CD4-positive, CD25-positive, alpha-beta regulatory T cell (primary cell): ENCODE measurements around the gene C4A. TPM values are rescaled to one million over a fixed set of nuclear protein-coding genes. Genes with fewer than 3 reads are reported as not detected.
"Not testable (repeated sequence)": the region's sequence is repeated elsewhere in the genome, so short reads cannot be mapped to it uniquely, and the experiment has no call there.

Experiments used
- ATAC-seq, 2 donors: fragments of 150-1000 bp; cut with Tn5 transposase; one replicate each; pipeline ENCODE4 v1.10.0; 2021; ENCODE audit warnings: low read depth in 2 of 2, moderate number of reproducible peaks in 2 of 2, moderate library complexity in 1 of 2
- DNase-seq, 3 donors: peaks; one replicate each; pipeline versions ENCODE4 v3.0.0 to v3.0.0-alpha.2; 2012 to 2022; ENCODE audit warnings: mixed read lengths in 1 of 3
- H3K27ac ChIP-seq: one replicate; pipeline ENCODE4 v1.7.0; 2013; ENCODE audit warnings: mild to moderate bottlenecking, low read length; ENCODE audit not compliant: insufficient read depth, poor library complexity, severe bottlenecking
- H3K27me3 ChIP-seq: one replicate; pipeline ENCODE4 v1.7.0; 2013; ENCODE audit warnings: low read length; ENCODE audit not compliant: control insufficient read depth, insufficient read depth
- H3K36me3 ChIP-seq: one replicate; pipeline ENCODE4 v1.7.0; 2013; ENCODE audit warnings: mild to moderate bottlenecking, low read length, moderate library complexity; ENCODE audit not compliant: control insufficient read depth, insufficient read depth
- H3K4me1 ChIP-seq: 2 replicates; pipeline ENCODE4 v1.7.0; 2013; ENCODE audit warnings: mild to moderate bottlenecking, low read length; ENCODE audit not compliant: insufficient read depth, control insufficient read depth, poor library complexity, severe bottlenecking
- H3K4me3 ChIP-seq: one replicate; pipeline ENCODE4 v1.7.0; 2013; ENCODE audit warnings: low read depth, mild to moderate bottlenecking, low read length, moderate library complexity
- H3K9me3 ChIP-seq, 2 experiments: 1 replicate in 1 of 2; 2 replicates in 1 of 2; pipeline ENCODE4 v1.7.0; 2013; ENCODE audit warnings: low read length in 2 of 2, mild to moderate bottlenecking in 1 of 2, moderate library complexity in 1 of 2; ENCODE audit not compliant: control insufficient read depth in 2 of 2
- H3K27ac Mint-ChIP-seq, 3 donors: one replicate each; pipeline ENCODE4 v1.8.0; 2020 to 2022; ENCODE audit warnings: mild to moderate bottlenecking in 3 of 3, mixed read lengths in 3 of 3, moderate library complexity in 2 of 3
- H3K27me3 Mint-ChIP-seq: one replicate; pipeline ENCODE4 v1.8.0; 2022; ENCODE audit warnings: mild to moderate bottlenecking, mixed read lengths
- H3K36me3 Mint-ChIP-seq: one replicate; pipeline ENCODE4 v1.8.0; 2020; ENCODE audit warnings: mixed read lengths
- H3K4me1 Mint-ChIP-seq, 4 donors: one replicate each; pipeline ENCODE4 v1.8.0; 2020 to 2022; ENCODE audit warnings: mixed read lengths in 4 of 4, mild to moderate bottlenecking in 1 of 4
- H3K4me3 Mint-ChIP-seq, 4 donors: one replicate each; pipeline ENCODE4 v1.8.0; 2020 to 2022; ENCODE audit warnings: mild to moderate bottlenecking in 4 of 4, mixed read lengths in 4 of 4, moderate library complexity in 3 of 4
- H3K9me3 Mint-ChIP-seq, 7 donors: one replicate each; pipeline ENCODE4 v1.8.0; 2020 to 2022; ENCODE audit warnings: mixed read lengths in 7 of 7, mild to moderate bottlenecking in 3 of 7, moderate library complexity in 2 of 7
- polyA plus RNA-seq, 4 donors: library from polyadenylated mRNA; unstranded; fragments of 300-500 nt; fragmentation: Illumina TruSeq; gene quantifications; one replicate each; pipeline ENCODE4 v1.2.3, GENCODE V29; 2021
- total RNA-seq: library from RNA; stranded (reverse); gene quantifications from one replicate; pipeline ENCODE4 v1.2.3, GENCODE V29; 2022

C4A gene
- total and polyA plus RNA-seq, 5 donors from 2014 or later: 0.28 to 4.0 (median 0.30) TPM; not detected in 2

GRCh38 chr6:32008037-32008436 lies 26.2 kb downstream of the C4A start:
- H3K27ac ChIP-seq, DNase-seq, H3K4me3 Mint-ChIP-seq, H3K9me3 Mint-ChIP-seq, H3K27ac Mint-ChIP-seq, H3K36me3 ChIP-seq, ATAC-seq, H3K27me3 Mint-ChIP-seq, H3K4me1 ChIP-seq, H3K4me3 ChIP-seq, H3K27me3 ChIP-seq, H3K9me3 ChIP-seq, H3K4me1 Mint-ChIP-seq, H3K36me3 Mint-ChIP-seq: not testable (repeated sequence)

GRCh38 chr6:32008616-32009015 lies 26.8 kb downstream of the C4A start:
- H3K27me3 Mint-ChIP-seq, H3K9me3 ChIP-seq, H3K36me3 ChIP-seq, H3K27me3 ChIP-seq, H3K27ac Mint-ChIP-seq, DNase-seq, H3K27ac ChIP-seq, H3K4me3 Mint-ChIP-seq, H3K9me3 Mint-ChIP-seq, ATAC-seq, H3K4me3 ChIP-seq, H3K36me3 Mint-ChIP-seq, H3K4me1 ChIP-seq, H3K4me1 Mint-ChIP-seq: not testable (repeated sequence)

- not testable (repeated sequence) for H3K4me1 ChIP-seq, ATAC-seq, H3K4me3 Mint-ChIP-seq
Measured at GRCh38 chr6:32009537-32009936, 27.7 kb downstream of the C4A start.

GRCh38 chr6:32010856-32011530 lies 29.1 kb downstream of the C4A start:
- not testable (repeated sequence) for H3K36me3 ChIP-seq, H3K4me3 ChIP-seq, H3K36me3 Mint-ChIP-seq, H3K4me1 Mint-ChIP-seq, H3K9me3 Mint-ChIP-seq, H3K27ac Mint-ChIP-seq, H3K9me3 ChIP-seq, H3K27ac ChIP-seq, ATAC-seq, H3K4me3 Mint-ChIP-seq, H3K27me3 Mint-ChIP-seq, H3K4me1 ChIP-seq, DNase-seq, H3K27me3 ChIP-seq

More at GRCh38 chr6:32009537-32009936, 27.7 kb downstream of the C4A start:
- not testable (repeated sequence) for H3K36me3 Mint-ChIP-seq, H3K9me3 ChIP-seq, H3K27me3 Mint-ChIP-seq, H3K27ac ChIP-seq, H3K27me3 ChIP-seq, H3K4me3 ChIP-seq, H3K36me3 ChIP-seq, H3K27ac Mint-ChIP-seq, H3K4me1 Mint-ChIP-seq, H3K9me3 Mint-ChIP-seq, DNase-seq

GRCh38 chr6:32012941-32013617 lies 31.2 kb downstream of the C4A start:
- not testable (repeated sequence) for ATAC-seq, H3K4me1 Mint-ChIP-seq, H3K4me3 Mint-ChIP-seq, H3K36me3 ChIP-seq, H3K27me3 ChIP-seq, H3K36me3 Mint-ChIP-seq, DNase-seq, H3K4me3 ChIP-seq, H3K27me3 Mint-ChIP-seq, H3K9me3 Mint-ChIP-seq, H3K27ac ChIP-seq, H3K9me3 ChIP-seq, H3K4me1 ChIP-seq
- H3K27ac Mint-ChIP-seq: peak overlapping the region in 2 of 3 donors; percentile 36 to 84

- DNase-seq, H3K9me3 ChIP-seq, ATAC-seq, H3K27ac ChIP-seq, H3K4me1 ChIP-seq, H3K4me3 Mint-ChIP-seq, H3K27ac Mint-ChIP-seq, H3K27me3 Mint-ChIP-seq, H3K4me1 Mint-ChIP-seq, H3K4me3 ChIP-seq, H3K27me3 ChIP-seq, H3K36me3 Mint-ChIP-seq, H3K9me3 Mint-ChIP-seq, H3K36me3 ChIP-seq: not testable (repeated sequence)
Measured at GRCh38 chr6:32013738-32014137, 31.9 kb downstream of the C4A start.

- DNase-seq, H3K9me3 Mint-ChIP-seq, H3K27me3 ChIP-seq, H3K36me3 ChIP-seq, H3K4me3 Mint-ChIP-seq, H3K4me1 Mint-ChIP-seq, H3K9me3 ChIP-seq, H3K4me1 ChIP-seq, H3K27ac Mint-ChIP-seq, H3K27me3 Mint-ChIP-seq, H3K27ac ChIP-seq, H3K36me3 Mint-ChIP-seq, H3K4me3 ChIP-seq, ATAC-seq: not testable (repeated sequence)
Measured at GRCh38 chr6:32014547-32014946, 32.7 kb downstream of the C4A start, which contains the start of gene C4B. Gene C4B (plus strand): TSS chr6:32014795. CDS start chr6:32014846, 51 bp downstream.

- not testable (repeated sequence) for H3K36me3 Mint-ChIP-seq, H3K9me3 Mint-ChIP-seq
Measured at GRCh38 chr6:32022100-32022499, 40.2 kb downstream of the C4A start.

More at GRCh38 chr6:32022100-32022499, 40.2 kb downstream of the C4A start:
- H3K4me3 Mint-ChIP-seq, H3K27me3 ChIP-seq, DNase-seq, H3K4me3 ChIP-seq, H3K27ac Mint-ChIP-seq, H3K27me3 Mint-ChIP-seq, H3K36me3 ChIP-seq, H3K4me1 Mint-ChIP-seq, H3K27ac ChIP-seq, H3K4me1 ChIP-seq, ATAC-seq, H3K9me3 ChIP-seq: not testable (repeated sequence)
